C4-2B (cell line): ENCODE data around the gene PRDM4.

ENCODE experiments used
- H3K27ac ChIP-seq: fragments of 450-650 bp; 2 replicates; pipeline ENCODE4 v1.5.1; 2017
- CTCF ChIP-seq: fragments of 450-650 bp; conservative IDR thresholded peaks from 2 replicates; pipeline ENCODE4 v1.5.1; 2017; ENCODE audit warnings: mild to moderate bottlenecking
- ZFX ChIP-seq: fragments of 450-650 bp; IDR thresholded peaks from 2 replicates; pipeline ENCODE4 v1.6.1; 2017

Gene PRDM4

DNA sequence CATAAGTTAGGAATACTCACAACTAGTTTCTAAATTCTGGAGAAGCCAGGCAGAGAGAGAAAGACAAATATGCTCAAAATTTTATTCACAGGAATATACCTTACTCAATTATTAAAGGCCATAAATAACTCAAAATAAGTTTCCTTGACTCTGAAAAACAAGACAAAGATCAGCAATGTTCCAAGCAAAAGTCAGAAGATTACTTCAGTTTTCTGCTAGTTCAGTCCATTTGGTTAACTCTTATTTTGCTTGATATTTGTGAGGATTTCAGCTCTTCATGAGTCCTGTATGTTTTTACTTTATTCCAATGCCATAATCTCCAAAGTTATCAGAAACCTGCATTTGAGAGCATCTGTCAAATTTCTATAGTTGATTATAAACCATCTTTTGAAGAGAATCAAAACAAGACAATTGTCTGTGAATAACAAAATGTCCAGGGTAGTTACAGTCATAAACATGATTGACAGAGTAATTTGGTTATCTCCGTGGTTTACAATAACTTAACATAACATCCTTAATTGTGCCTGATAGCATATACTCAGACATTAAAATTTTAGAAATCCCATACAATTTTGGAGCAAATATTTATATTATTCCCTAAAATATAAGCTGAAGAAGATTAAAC is 30.6 kb upstream of the PRDM4 start:
- TF ChIP-seq CTCF (no peak), ZFX (no peak)
- no peak overlapping the region for H3K27ac ChIP-seq

DNA sequence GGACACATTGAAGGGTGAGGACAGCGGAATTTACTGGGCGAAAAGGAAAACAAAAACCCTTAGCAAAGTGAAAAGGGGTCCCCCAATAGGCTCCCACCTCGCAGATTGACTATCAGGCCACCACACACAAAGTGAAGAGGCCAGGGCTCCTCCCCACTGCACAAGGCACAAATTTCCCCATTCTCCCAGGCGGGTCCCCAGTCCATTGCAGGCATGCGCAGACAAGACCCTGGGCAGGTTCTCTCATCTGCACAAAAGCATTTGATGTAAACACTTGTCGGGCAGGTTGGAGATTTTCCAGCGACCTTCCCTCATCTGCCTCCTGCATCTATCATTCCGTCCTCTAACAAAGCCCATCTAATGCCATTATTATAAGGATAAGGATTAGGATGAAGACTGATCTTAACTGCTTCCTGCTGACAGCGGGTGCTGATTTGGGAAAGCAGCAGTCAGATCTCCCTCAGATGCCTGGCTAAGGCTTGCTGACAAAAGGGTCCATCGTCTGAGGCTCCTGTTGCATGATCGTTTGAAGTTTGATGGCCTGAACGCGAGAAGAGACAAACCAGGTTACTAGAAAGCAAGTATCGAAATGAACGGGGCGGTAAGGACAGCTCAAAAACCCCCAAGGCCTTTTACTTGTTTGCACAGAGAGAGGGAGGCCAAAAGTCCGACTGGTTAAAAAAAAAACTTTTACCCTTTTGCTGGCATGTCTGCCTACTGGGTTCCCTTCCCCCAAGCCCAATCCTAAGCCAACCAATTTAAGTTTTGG is 27.9 kb upstream of the PRDM4 start:
- TF ChIP-seq CTCF (no peak), ZFX (no peak)
- H3K27ac ChIP-seq: no peak overlapping the region

GRCh38 chr12:107788281-107788680 is 27.3 kb upstream of the PRDM4 start:
- no peak overlapping the region for H3K27ac ChIP-seq
- no peak for TF ChIP-seq ZFX
- TF ChIP-seq CTCF: no peak

DNA sequence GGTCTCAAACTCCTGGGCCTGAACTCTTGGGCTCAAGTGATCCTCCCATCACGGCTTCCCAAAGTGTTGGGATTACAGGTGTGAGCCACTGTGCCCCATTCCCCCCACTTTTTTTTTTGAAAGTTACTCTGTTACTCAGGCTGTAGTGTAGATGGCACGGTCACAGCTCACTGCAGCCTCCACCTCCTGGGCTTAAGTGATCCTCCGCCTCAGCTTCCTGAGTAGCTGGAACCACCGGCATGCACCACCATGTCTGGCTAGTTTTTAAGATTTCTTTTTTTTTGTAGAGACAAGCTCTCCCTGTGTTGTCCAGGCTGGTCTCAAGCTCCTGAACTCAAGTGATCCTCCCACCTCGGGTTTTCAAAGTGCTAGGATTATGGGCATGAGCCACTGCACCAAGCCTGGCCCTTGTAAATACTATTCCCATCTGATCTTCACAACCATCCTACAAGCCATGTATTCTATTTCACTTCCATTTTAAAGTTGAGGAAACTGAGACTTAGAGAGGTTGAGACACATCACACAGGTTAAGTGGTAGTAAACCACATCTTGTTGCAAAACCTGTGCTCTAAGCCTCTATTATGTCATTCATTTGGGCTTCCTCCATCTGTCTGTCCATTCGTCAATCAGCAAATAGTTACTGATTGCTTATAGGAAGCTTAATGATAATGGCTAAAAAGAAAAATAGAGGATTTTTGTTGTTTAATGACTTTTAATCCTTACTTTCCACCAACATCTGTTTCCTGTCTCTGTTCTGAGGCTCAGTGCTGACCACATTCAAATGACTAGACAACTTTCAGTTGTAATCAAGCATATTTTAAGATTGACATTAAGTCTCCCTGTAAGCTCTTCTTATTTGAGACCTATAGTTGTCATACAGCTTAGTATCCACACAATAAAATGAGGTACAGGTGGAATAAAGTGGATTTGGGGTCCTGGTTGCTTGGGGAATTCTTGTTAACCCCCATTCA is 22.8 kb upstream of the PRDM4 start:
- no peak overlapping the region for H3K27ac ChIP-seq
- TF ChIP-seq CTCF: no peak
- TF ChIP-seq ZFX: no peak

DNA sequence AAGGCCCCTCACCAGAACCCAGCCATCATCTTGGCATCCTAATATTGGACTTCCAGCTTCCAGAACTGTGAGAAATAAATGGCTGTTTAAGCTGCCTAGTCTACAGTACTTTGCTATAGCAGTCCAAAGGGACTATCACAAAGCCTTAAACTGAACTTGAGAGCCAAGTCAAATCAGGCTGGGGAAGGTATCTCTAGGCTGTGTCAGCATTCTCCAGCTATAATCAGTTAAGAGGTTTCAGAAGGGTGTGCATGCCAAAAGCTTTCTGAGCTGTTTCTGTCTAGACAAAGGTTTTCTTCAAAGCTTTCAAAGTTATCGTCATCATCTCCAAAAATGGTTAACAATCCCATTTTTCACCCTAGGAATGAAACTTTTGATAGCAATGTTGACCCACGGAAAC is 21.1 kb upstream of the PRDM4 start:
- TF ChIP-seq CTCF (no peak), ZFX (no peak)

GRCh38 chr12:107780298-107780697 is 19.4 kb upstream of the PRDM4 start:
- TF ChIP-seq ZFX (no peak), CTCF (no peak)
- no peak overlapping the region for H3K27ac ChIP-seq

More for the DNA sequence above, 21.1 kb upstream of the PRDM4 start:
- H3K27ac ChIP-seq: no peak overlapping the region
